GM12872 (cell line): ENCODE data around the gene IL34.
A peak's percentile ranks its signal among the peaks of the same experiment; 100 is the strongest.

Source experiments
- TF ChIP-seq, protein P1 (sequence below): IDR thresholded peaks from 3 replicates; pipeline ENCODE4 v1.5.1; 2011; ENCODE audit warnings: low read depth, mild to moderate bottlenecking, low read length, moderate library complexity; ENCODE audit not compliant: insufficient read depth

IL34 gene

DNA sequence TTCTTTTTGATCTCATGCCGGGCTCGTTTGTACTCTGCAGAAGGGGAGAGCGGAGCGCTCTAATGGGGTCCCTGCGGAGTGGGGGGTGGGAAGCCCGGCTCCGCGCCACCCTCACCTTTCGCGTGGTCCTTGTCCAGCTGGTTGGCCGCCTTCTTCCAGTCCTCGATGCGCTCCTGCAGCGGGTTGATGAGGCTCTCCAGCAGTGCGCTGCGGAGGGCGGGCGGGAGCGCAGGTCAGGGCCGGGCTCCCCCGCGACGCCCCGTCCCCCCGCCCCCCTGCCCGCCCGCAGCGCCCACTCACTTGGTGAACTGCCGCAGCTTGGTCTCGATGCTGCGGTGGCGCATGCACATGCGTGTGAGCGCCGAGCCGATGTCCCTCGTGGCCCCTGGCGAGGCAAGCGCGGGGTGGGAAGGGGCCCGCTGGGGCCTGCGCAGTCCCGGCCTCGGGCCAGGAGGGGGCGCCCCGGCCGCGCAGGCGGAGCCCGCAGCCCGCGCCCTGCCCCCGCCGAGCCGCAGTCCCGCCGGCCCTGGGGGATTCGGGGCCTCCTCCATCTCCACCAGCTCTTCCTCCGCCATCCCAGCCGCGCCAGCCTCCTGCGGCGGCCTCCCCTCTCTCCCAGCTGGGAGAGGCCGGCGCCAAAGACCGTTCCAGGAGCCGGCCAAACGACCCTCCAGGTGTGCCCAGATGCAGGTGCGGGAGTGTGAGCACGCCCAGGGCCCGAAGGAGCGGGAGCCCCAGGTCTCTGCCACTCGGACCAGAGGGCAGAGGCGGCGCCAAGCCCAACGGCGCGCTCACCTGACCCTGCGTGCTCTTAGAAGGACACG is 33.5 kb downstream of the IL34 start:
- TF ChIP-seq, protein P1, sequence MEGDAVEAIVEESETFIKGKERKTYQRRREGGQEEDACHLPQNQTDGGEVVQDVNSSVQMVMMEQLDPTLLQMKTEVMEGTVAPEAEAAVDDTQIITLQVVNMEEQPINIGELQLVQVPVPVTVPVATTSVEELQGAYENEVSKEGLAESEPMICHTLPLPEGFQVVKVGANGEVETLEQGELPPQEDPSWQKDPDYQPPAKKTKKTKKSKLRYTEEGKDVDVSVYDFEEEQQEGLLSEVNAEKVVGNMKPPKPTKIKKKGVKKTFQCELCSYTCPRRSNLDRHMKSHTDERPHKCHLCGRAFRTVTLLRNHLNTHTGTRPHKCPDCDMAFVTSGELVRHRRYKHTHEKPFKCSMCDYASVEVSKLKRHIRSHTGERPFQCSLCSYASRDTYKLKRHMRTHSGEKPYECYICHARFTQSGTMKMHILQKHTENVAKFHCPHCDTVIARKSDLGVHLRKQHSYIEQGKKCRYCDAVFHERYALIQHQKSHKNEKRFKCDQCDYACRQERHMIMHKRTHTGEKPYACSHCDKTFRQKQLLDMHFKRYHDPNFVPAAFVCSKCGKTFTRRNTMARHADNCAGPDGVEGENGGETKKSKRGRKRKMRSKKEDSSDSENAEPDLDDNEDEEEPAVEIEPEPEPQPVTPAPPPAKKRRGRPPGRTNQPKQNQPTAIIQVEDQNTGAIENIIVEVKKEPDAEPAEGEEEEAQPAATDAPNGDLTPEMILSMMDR, result peak; percentile 41; the same call in 1 of the 3 replicates

DNA sequence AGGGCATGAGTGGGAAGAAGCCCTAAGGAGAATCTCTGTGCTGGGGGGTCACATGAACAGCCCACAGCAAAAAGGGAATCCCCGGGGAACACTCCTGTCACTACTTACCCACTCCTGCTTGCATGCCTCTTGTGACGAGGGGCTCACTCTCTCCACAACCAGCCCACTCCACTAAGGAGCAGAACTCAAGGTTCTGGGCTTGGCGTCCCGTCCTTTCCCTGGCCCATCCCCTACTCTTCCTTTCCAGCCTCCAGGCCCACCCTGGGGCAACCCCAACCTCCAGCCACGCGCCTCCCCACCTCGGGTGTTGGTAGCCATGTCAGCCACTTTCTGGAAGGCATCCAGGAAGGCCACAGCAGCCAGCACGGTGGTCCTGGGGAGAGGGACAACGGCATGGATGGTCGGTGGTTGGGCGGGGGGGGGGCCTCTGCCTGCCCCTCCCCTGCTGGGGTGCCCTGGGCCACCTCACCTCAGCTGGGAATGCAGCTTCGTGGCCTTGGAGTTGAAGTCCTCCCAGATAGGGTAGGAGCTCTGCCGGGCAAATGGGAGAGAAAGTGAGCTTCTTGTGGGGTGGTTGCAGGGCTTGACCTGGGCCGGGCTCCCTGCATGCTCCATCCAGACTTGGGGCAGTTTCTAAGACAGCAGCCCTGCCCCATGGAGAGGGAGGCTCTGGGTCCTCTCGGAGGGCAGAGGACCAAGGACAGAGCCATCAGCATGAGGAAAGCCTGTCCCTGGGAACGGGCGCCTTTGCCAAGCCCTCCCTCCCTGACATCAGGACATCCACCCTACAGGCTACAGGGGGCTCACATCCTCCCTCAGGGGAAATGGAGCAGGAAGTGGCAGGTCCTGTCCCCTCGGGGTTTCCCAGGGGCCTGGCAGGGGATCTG is 34.4 kb downstream of the IL34 start:
- TF ChIP-seq, protein P1, result no peak

DNA sequence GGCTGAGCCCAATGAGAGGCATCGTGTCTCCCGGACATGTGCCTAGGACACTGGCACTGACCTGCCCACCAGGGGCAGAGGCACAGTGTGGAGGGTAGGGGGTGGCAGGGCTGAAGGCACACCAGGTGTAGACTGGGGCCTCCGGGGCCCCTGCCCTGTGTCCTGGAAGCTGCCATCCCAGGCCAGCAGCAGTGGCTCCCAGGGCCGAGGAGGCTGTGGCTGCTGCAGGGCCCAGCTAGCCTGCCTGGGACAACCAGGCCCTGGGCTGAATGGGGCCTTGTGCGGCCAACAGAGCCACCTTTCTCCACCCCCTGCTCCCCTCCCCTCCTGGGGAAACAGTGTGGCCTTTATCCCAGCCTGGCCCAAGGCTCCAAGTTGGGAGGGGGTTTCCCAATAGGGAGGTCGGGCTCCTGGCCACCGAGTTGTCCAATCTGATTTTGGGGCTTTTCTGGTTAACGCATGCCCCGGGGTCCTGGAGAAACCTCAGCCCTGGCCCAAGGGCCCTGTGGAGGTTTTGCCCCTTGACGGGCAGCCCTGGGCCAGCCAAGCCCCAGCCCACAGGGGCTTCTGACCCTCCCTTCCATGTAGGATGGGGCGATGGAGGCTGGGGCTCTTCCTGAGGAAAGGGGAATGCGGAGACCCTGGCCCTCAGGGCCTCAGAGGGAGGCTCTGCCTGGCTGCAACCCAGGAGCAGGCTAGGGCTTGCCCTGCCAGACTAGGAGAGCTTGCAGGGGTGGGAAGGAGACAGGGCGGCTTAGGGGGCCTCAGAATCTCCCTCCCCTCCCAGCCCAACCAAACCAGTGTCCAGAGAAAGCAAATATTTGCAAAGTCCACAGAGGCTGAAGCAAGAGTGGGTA is 35.3 kb downstream of the IL34 start:
- TF ChIP-seq, protein P1, result no peak

DNA sequence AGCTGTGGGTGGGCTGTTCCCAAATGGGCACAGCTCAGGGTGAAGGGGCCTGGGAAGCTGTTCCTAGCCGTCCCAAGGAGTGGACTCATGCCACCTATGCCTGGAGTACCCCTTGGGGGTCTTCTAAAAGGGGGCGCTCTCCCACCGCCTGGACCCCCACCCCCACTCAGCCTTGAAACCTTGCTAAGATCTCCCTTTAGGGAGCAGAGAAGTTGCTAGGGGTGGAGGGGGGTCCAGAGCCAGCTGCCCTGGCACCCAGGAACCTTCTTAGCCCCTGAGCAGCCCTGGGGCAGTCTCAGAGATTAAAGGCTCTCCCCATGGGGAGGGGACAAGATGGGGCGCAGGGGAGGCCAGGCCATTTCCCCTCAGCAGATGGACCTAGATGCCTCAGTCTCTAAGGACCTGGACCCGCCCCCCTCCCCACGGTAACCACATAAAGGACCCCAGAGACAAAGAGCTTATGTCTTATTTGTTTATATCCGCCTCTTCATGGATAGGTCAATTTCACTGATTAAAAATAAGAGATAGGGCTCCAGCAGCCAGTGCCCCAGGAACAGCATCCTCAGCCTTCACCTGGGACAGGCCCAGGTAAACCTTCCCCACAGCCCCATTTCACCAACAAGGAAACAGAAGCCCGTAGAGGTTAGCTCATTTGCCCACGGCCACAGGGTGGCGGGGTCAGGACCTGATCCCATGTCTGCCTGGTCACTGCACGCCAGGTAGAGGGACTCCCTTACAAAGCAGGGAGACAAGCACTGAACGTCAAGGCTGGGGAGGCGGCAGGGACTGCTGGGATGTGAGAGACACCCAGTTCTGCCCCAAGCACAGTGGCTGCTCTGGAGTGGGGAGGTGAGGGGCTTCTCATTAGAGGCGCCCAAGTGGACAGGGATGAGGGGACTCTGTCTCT is 36.1 kb downstream of the IL34 start:
- TF ChIP-seq, protein P1, result no peak

DNA sequence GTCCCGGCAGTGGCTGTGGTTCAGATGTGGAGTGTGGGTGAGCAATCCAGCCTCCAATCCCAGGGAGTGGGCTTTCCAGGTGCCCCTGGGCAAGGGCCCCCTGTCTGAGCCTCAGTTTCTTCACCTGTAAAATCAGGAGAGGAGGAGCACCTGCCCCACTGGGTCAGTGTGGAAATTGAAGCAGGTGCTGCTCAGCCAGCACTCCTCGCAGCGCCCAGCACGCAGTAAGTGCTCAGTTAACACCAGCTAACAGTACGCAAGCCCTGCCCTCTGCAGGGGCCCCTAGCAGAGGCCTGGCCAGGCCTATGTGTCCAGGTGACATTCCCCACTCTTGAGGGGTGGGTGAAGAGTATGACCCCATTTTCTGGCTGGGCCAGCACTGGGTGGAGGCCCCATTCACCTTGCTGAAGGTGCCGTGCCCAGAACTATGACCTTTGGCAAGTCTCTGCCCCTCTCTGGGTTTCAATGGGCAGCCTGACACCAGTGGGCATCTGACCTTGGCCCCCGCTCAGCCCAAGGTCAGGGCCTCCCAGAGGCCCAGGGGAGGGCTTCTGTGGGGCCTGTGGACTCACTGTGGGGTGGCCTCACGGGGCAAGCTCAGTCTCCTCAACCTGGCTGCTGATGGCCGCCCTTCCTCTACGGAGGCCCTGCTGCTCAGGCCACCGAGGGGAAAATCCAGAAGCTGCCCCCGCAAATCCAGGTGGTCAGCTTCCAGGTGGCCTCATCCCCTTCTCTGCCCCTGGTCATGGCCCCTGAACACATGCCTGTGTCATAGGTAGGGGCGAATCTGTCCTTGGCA is 37.0 kb downstream of the IL34 start:
- TF ChIP-seq, protein P1, result no peak
